Activated naive CD4-positive, alpha-beta T cell treated with anti-CD3 and anti-CD28 coated beads, Interleukin-2, amount 10 ng/mL, durations not matched to agents 7 days and 5 days (primary cell): ENCODE measurements around the gene RHBDF1.
"Not testable (repeated sequence)": the region's sequence is repeated elsewhere in the genome, so short reads cannot be mapped to it uniquely, and the experiment has no call there.

ENCODE experiments used
- CTCF ChIA-PET: fragments of 350-600 bp; sonication (Branson Sonifier 250); formaldehyde crosslinking; loops from one replicate; lab custom pipeline; 2021; ENCODE audit warnings: antibody characterized with exemption; lab: Charles Lee
- DNase-seq: peaks from one replicate; pipeline ENCODE4 v3.0.0-alpha.2; 2020
- H3K27ac Mint-ChIP-seq: one replicate; pipeline ENCODE4 v1.8.0; 2021; ENCODE audit warnings: mild to moderate bottlenecking, moderate library complexity, mixed read lengths
- H3K27me3 Mint-ChIP-seq: one replicate; pipeline ENCODE4 v1.8.0; 2021; ENCODE audit warnings: mild to moderate bottlenecking, mixed read lengths
- H3K36me3 Mint-ChIP-seq: one replicate; pipeline ENCODE4 v1.8.0; 2021; ENCODE audit warnings: mixed read lengths
- H3K4me1 Mint-ChIP-seq: one replicate; pipeline ENCODE4 v1.8.0; 2021; ENCODE audit warnings: mixed read lengths
- H3K4me3 Mint-ChIP-seq: one replicate; pipeline ENCODE4 v1.8.0; 2021; ENCODE audit warnings: mild to moderate bottlenecking, moderate library complexity, mixed read lengths
- H3K9me3 Mint-ChIP-seq: one replicate; pipeline ENCODE4 v1.8.0; 2021; ENCODE audit warnings: mixed read lengths

Gene RHBDF1

GRCh38 chr16:55571-56136 lies 16.8 kb downstream of the RHBDF1 start:
- CTCF ChIA-PET, result interaction anchor here (1.8 kb wide), 1 partner anchor 41 kb away, joined by 13 read pairs; no protein-coding TSS in a partner anchor
- Mint-ChIP-seq H3K4me3 (peak overlapping the region; percentile 52), H3K9me3 (no peaks in the 10 kb centered on the region), H3K27me3 (no peaks in the 10 kb centered on the region), H3K4me1 (peaks cover 33% of the 10 kb centered on the region), H3K27ac (peak overlapping the region; percentile 13), H3K36me3 (peaks cover 26% of the 10 kb centered on the region)
- no peak for DNase-seq

GRCh38 chr16:54237-54581 lies 18.2 kb downstream of the RHBDF1 start:
- Mint-ChIP-seq H3K9me3 (no peaks in the 10 kb centered on the region), H3K27me3 (no peaks in the 10 kb centered on the region), H3K27ac (peak overlapping the region; percentile 88), H3K4me1 (peaks cover 38% of the 10 kb centered on the region), H3K36me3 (peaks cover 32% of the 10 kb centered on the region), H3K4me3 (peak overlapping the region; percentile 92)
- CTCF ChIA-PET, result interaction anchor here (1.6 to 2.2 kb wide), 2 partner anchors 11 to 43 kb away, joined by 7 to 11 read pairs; no protein-coding TSS in a partner anchor
- DNase-seq, result no peak

GRCh38 chr16:53346-54236 lies 18.8 kb downstream of the RHBDF1 start, which contains the start of the genes POLR3K and SNRNP25:
Gene POLR3K (minus strand): TSS chr16:53608. CDS start chr16:53586, 22 bp downstream.
Gene SNRNP25 (plus strand): TSS chr16:53828. CDS start chr16:54017, 189 bp downstream.
- Mint-ChIP-seq H3K36me3 (peaks cover 34% of the 10 kb centered on the region), H3K27me3 (no peaks in the 10 kb centered on the region), H3K4me3 (peak within 1 kb of the TSS; percentile 92), H3K4me1 (peaks cover 38% of the 10 kb centered on the region), H3K9me3 (no peaks in the 10 kb centered on the region), H3K27ac (peak within 1 kb of the TSS; percentile 88)
- DNase-seq, result peak; percentile 99
- CTCF ChIA-PET, result interaction anchor here (1.5 to 2.2 kb wide), 3 partner anchors 9 to 43 kb away, joined by 4 to 11 read pairs (median 7); no protein-coding TSS in a partner anchor

- CTCF ChIA-PET, result no interaction called here
- peaks cover 39% of the 10 kb centered on the region for H3K4me1 Mint-ChIP-seq
- no peaks in the 10 kb centered on the region for H3K27me3 Mint-ChIP-seq
- H3K27ac Mint-ChIP-seq, result peak overlapping the region; percentile 58
- peak overlapping the region; percentile 66 for H3K4me3 Mint-ChIP-seq
- no peak for DNase-seq
- H3K36me3 Mint-ChIP-seq, result peaks cover 38% of the 10 kb centered on the region
- H3K9me3 Mint-ChIP-seq, result no peaks in the 10 kb centered on the region
Observed at GRCh38 chr16:50769-51591, 21.5 kb downstream of the RHBDF1 start.

GRCh38 chr16:47234-47633 lies 25.2 kb downstream of the RHBDF1 start:
- Mint-ChIP-seq H3K27ac (no peak overlapping the region), H3K4me3 (no peak overlapping the region), H3K9me3 (no peaks in the 10 kb centered on the region), H3K4me1 (peaks cover 38% of the 10 kb centered on the region), H3K36me3 (peaks cover 64% of the 10 kb centered on the region), H3K27me3 (no peaks in the 10 kb centered on the region)
- DNase-seq, result no peak
- CTCF ChIA-PET, result interaction anchor here (0.8 kb wide), 1 partner anchor 50 kb away, joined by 3 read pairs; no protein-coding TSS in a partner anchor

GRCh38 chr16:46510-46909 lies 25.9 kb downstream of the RHBDF1 start:
- CTCF ChIA-PET, result interaction anchor here (0.8 kb wide), 1 partner anchor 51 kb away, joined by 3 read pairs; no protein-coding TSS in a partner anchor

GRCh38 chr16:45454-45853 lies 27.0 kb downstream of the RHBDF1 start:
- Mint-ChIP-seq H3K4me1 (peaks cover 35% of the 10 kb centered on the region), H3K4me3 (no peak overlapping the region), H3K27me3 (no peaks in the 10 kb centered on the region), H3K27ac (no peak overlapping the region), H3K9me3 (no peaks in the 10 kb centered on the region), H3K36me3 (peaks cover 57% of the 10 kb centered on the region)
- no peak for DNase-seq
- CTCF ChIA-PET, result no interaction called here

More at GRCh38 chr16:46510-46909, 25.9 kb downstream of the RHBDF1 start:
- not testable (repeated sequence) for H3K4me3 Mint-ChIP-seq, H3K27ac Mint-ChIP-seq, H3K9me3 Mint-ChIP-seq, H3K27me3 Mint-ChIP-seq, DNase-seq
- H3K4me1 Mint-ChIP-seq, result peaks cover 40% of the 10 kb centered on the region
- H3K36me3 Mint-ChIP-seq, result peaks cover 68% of the 10 kb centered on the region

GRCh38 chr16:44655-45054 lies 27.8 kb downstream of the RHBDF1 start:
- peaks cover 36% of the 10 kb centered on the region for H3K4me1 Mint-ChIP-seq
- CTCF ChIA-PET, result interaction anchor here (1.3 kb wide), 1 partner anchor 51 kb away, joined by 3 read pairs; no protein-coding TSS in a partner anchor
- DNase-seq, result no peak
- H3K27ac Mint-ChIP-seq, result no peak overlapping the region
- peaks cover 53% of the 10 kb centered on the region for H3K36me3 Mint-ChIP-seq
- H3K27me3 Mint-ChIP-seq, result no peaks in the 10 kb centered on the region
- H3K9me3 Mint-ChIP-seq, result no peaks in the 10 kb centered on the region
- H3K4me3 Mint-ChIP-seq, result no peak overlapping the region

GRCh38 chr16:43294-43693 lies 29.1 kb downstream of the RHBDF1 start:
- Mint-ChIP-seq H3K4me3 (no peak overlapping the region), H3K36me3 (peaks cover 56% of the 10 kb centered on the region), H3K9me3 (no peaks in the 10 kb centered on the region), H3K27ac (no peak overlapping the region), H3K27me3 (no peaks in the 10 kb centered on the region), H3K4me1 (peaks cover 50% of the 10 kb centered on the region)
- no peak for DNase-seq
- CTCF ChIA-PET, result interaction anchor here (1.0 to 1.8 kb wide), 2 partner anchors 22 to 54 kb away, joined by 3 to 4 read pairs; no protein-coding TSS in a partner anchor

GRCh38 chr16:42691-43090 lies 29.7 kb downstream of the RHBDF1 start:
- CTCF ChIA-PET, result interaction anchor here (1.0 to 1.8 kb wide), 2 partner anchors 23 to 54 kb away, joined by 3 to 4 read pairs; no protein-coding TSS in a partner anchor
- no peak overlapping the region for H3K27ac Mint-ChIP-seq
- no peak for DNase-seq
- H3K27me3 Mint-ChIP-seq, result no peaks in the 10 kb centered on the region
- peaks cover 52% of the 10 kb centered on the region for H3K4me1 Mint-ChIP-seq
- H3K9me3 Mint-ChIP-seq, result no peaks in the 10 kb centered on the region
- H3K36me3 Mint-ChIP-seq, result peaks cover 52% of the 10 kb centered on the region
- H3K4me3 Mint-ChIP-seq, result no peak overlapping the region

- DNase-seq, result no peak
- peaks cover 48% of the 10 kb centered on the region for H3K36me3 Mint-ChIP-seq
- no peaks in the 10 kb centered on the region for H3K9me3 Mint-ChIP-seq
- CTCF ChIA-PET, result no interaction called here
- H3K4me3 Mint-ChIP-seq, result no peak overlapping the region
- peaks cover 52% of the 10 kb centered on the region for H3K4me1 Mint-ChIP-seq
- no peaks in the 10 kb centered on the region for H3K27me3 Mint-ChIP-seq
- no peak overlapping the region for H3K27ac Mint-ChIP-seq
Observed at GRCh38 chr16:42069-42457, 30.4 kb downstream of the RHBDF1 start.

GRCh38 chr16:41439-42068 lies 30.9 kb downstream of the RHBDF1 start:
- no peaks in the 10 kb centered on the region for H3K27me3 Mint-ChIP-seq

More at GRCh38 chr16:41439-42068, 30.9 kb downstream of the RHBDF1 start:
- CTCF ChIA-PET, result no interaction called here
- Mint-ChIP-seq H3K27ac (no peak overlapping the region), H3K36me3 (peaks cover 47% of the 10 kb centered on the region), H3K9me3 (no peaks in the 10 kb centered on the region), H3K4me3 (no peak overlapping the region), H3K4me1 (peaks cover 52% of the 10 kb centered on the region)
- no peak for DNase-seq
